HG02938 (cell line): Measurements from ENCODE around the gene PMEPA1.

Experiments
- ATAC-seq: cut with Tn5 transposase; IDR thresholded peaks from one replicate; pipeline ENCODE4 v1.9.1; 2021; ENCODE audit warnings: mild to moderate bottlenecking, moderate library complexity; ENCODE audit not compliant: unreplicated experiment

PMEPA1 gene

DNA sequence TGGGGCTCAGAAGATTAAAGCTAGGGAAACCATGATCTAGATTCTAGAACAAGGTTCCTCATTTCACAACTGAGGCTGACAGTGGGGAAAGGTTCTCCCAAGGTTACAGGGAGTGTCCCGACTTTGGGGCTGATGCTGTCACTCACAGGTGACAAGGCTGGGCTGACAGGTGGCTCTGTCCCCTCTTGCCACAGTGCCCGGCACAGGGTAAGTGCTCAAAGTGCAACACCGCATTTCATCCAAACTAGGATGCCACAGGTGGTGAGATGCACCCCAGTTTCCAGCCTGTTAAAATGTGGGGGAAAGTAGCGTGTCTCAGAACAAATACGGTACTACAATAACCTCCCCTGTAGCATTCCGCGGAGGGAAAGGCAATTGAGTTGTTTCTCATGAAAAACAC lies 97.4 kb downstream of the PMEPA1 start:
- ATAC-seq: no peak

DNA sequence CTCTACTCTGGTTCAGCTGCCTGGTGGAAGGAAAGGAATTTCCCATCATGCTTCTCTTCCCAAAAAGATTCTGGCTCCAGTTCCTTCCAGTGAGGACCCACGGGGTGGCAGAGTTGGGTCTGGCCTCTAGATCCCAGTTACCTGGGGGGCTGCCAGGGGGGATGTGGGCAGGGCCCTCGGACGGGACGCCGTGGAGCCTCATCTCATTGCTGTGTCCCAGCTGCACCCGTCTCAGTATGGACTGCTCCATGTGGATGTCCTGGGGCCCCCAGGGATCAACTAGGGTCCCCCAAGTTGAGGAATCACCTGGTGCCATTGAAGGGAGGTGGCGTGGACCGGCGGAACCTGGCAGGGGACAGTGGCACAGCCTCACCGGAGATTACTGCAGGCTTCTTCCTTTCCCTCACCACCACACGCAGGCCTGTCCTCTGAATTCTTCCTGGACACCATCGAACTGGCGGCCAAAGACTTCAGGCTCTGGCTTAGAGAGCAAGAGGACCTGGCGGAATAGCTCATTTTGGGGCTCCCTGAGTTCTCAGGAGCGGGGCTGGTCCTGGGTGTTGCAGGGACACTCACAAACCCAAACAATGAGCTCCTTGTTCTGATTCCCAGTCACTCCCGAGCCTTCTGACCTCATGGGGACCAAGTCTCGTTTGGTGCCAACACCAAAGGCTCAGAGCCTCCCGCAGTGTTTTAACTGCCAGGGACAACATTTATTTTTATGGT lies 98.1 kb downstream of the PMEPA1 start:
- ATAC-seq: no peak

DNA sequence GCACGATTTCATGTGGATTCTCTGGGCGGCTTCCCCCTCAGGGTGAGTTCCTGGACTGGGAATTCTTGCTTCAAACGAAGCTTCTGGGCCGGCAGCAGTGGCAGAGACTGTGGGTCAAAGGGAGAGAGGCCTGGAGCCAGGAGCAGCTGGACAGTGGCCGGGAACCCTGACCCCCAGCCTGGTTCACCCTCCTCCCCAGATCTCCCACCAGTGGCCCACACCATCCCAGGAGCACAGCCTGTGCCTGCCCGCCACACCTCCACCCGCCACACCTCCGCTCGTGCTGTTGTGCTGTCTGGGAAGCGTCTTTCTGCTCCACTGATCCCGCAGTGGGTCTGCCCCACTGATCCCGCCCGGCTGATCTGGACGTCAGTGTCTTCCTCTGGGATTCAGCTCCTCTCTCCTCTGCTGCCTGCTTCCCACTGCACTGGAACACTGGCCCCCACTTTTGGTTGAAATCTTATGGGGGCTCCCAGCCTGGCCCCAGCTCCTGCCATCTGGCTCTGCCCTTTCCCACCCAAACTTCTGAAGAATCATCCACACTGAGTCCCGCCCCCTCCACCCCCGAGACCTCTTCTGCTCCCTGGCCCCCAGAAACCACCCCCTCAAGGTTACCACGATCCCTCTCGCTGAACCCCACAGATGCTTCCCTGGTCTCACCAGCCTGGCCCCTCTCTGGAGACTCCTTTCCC lies 99.4 kb downstream of the PMEPA1 start:
- no peak for ATAC-seq

DNA sequence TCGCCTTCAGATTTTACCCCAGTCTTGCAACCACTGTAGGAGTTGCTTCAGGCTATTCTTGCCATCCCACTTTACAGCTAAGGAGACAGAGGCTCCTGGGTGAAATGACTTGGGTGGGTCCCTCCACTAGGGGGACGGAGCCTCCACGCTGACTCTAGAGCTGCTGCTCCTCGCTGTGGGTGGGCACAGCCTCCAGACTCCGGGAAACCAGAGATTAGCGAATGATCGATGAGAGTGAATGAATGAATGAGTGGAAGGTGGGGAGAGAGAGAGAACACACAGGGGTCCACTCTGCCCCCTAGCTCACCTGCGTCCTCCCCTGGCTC lies 100.0 kb downstream of the PMEPA1 start:
- no peak for ATAC-seq

DNA sequence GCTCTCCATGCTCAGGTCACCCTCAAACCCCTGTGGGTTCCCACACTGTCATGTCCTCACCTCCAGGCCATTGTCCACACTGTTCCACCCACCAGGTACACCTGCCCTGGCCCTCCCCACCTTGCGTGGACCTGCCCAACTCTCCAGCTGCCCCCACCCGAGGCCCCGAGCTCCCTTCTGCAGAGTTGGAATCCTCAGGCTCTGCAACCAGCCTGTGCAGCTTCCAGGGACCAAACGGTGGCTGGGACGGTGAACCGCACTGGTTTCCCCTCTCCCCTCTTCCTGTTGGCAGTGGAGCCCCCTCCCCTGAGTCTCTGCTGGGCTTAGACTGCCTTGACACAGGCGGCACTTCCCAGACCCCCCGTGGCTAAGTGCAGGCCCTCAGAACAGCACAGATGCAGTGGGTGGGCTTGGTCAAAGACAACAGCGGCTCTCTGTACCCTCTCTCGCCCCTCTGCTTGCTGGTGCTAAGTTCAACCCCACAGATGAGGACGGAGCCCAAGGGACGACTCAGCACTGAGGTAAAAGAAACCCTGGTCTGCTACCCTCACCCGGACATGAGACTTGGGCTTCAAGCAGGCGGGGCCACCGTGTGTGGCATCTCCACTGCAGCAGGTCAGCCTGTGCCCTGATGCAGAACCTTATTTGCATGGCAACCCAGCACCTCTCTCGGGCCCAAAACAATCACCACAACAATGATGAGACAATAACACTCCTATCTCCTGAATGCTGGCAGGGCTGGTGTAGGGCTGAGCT lies 100.6 kb downstream of the PMEPA1 start:
- no peak for ATAC-seq

DNA sequence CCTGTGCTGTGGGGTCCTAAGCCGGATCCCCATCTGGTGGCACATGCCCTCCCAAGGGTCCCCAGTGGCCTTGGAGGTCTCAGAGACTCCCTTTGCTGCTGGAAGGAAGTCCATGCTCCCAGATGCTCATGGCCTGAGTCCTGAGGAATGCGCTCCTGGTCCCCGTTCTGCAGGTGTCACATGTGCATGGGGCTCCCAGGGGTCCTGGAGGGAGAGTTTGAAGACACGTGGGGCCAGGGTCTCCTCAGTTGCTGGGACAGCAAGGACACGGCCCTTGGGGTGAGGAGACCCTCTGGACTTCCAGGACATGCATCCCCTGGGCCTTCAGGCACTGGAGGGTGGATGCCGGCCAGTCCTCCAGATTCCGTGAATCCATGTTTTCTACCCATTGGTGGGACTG lies 101.3 kb downstream of the PMEPA1 start:
- ATAC-seq: no peak

DNA sequence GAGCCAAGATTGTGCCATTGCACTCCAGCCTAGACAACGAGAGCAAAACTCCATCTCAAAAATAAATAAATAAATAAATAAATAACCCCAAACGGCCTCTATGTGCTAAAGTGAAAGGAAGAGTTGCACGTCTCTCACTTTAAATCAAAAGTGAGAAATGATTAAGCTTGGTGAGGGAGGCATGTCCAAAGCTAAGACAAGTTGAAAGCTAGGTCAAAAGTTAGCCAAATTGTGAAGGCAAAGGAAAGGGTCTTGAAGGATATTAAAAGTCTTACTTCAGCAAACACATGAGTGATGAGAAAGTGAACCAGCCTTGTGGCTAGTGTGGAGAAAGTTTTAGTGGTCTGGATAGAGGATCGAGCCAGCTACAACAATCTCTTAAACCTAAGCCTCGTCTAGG lies 103.9 kb downstream of the PMEPA1 start:
- no peak for ATAC-seq

DNA sequence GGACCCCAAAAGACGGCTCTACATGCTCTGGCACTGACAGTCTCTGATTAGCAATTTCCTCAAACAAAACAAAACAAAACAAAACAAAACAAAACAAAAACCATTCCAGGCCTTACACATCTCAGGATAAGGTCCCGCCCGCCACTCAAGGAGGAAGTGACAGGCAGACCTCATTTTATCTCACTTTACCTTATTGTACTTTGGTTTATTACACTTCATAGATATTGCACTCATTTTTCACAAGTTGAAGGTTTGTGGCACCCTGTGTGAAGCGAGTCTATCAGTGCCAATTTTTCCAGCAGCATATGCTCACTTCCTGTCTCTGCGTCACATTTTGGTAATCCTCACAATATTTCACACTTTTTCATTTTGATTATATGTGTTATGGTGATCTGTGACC lies 104.8 kb downstream of the PMEPA1 start:
- ATAC-seq: no peak

DNA sequence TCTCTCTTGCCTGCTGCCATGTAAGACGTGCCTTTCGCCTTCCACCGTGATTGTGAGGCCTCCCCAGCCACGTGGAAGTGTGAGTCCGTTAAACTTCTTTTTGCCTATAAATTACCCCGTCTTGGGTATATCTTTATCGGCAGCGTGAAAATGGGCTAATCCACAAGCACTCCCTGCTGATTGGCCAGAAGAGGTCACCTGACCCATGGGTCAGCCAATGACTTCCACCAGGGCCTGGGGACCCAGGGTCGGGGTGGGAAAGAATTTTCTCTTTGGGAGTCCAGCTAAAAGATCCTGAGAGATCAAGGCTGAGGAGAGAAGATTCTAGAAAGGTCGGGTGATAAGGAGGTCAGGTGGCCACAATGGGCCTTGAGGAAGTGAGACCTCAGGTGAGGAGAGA lies 106.7 kb downstream of the PMEPA1 start:
- ATAC-seq: no peak

DNA sequence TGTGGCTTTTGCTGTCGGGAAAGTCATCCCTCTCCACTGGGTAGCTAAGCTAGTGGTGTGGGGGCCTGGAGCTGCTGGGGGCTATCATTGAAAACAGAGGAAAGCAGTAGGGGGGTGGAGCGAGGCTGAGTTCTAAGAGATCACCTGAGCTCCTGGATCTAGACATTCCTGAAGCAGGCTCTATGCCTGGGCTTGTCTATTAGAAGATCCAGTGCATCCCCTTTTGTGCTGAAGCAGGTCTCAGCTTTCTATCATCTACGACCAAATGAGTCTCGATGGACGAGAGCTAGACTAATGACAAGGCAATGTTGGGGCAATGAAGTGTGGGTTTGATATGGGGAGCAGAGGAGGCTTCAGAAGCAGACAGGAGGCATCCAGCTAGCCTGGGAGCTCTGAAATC lies 108.1 kb downstream of the PMEPA1 start:
- no peak for ATAC-seq

DNA sequence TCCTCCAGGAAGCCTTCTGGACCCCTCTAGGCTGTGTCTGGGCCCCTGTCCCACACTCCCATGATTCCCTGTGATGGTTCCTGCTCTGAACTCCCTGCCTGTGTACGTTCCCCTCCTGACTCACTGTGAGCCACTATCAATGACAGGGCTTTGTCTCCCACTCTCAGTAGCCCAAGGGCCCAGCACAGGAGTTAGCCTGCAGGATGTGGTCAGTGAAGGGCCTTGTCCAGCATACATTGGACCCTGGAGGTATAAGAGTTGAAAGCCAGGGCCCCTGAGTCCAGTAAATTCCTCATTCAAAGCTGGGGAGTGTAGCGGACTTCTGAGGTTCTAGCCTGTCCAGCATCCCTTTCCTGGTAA lies 108.6 kb downstream of the PMEPA1 start:
- no peak for ATAC-seq

DNA sequence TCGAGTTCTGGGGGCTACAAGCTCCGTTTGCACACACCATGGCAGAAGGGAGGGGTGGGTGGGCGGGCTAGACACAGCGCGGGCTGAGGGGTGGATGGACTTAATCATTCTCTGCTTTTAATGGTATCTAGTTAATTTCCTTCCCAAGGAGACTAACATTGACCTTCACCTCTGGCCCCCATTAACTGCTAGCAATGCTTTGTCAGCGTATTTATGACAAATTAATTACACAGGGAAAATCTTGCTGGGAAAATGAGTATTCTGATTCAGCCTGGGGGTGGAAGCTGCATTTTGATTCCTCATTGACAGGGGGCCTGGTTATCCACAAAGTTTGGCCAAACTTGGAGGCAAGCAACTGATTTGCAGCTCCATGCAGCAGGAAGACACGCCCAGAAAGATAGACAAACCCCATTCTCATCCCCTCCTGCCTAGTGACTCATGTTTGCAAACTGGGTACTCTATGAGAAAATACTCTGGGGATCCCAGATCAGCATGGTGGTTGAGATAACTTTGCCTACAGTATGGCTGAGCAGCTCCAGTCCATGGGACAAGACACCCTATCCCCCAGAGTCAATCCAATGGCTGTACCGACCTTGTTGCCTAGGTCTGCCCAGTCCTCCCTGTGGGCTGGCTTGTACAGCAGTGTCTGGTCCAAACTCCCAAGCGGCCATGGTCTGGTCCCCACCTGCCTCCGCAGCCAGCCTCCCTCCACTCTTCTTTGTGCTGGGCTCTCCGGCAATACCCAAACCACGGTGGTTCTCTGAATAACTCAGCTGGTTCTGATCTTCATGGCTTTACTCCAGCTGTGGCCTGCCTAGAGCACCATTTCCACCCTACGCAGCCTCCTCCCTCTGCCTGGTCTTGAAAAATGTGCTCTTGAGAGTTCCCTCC lies 109.2 kb downstream of the PMEPA1 start:
- no peak for ATAC-seq

DNA sequence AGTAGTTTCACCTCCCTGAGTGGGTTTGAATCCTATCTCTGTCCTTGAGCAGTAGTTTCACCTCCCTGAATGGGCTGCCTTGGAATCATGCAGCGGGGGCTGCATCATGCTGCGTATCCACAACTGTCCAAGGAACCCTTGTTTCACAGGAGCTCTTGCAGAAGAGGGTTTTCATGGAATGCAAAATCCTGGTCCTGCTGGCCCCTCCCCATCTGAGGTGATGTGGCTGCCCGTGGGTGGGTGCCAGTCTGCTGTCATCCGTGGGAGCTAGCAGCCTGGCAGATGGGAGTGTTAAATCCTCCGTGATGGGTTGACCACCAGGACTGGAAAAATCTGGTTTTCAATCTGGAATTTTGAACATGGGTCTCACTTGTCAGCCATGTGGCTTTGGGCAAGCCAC lies 111.3 kb downstream of the PMEPA1 start:
- ATAC-seq: no peak
